M059J (cell line): ENCODE measurements around the gene PRAMEF11. TPM values are rescaled to one million over a fixed set of nuclear protein-coding genes. Genes with fewer than 3 reads are reported as not detected.
"Not testable (repeated sequence)": the region's sequence is repeated elsewhere in the genome, so short reads cannot be mapped to it uniquely, and the experiment has no call there.

Experiments used
- DNase-seq: peaks from one replicate; pipeline ENCODE4 v3.0.0-alpha.2; 2012; ENCODE audit warnings: low read depth
- total RNA-seq: library from RNA; depleted of rRNA; stranded (reverse); fragments of >200 nt; shearing (Covaris generic); gene quantifications from 2 replicates; pipeline ENCODE4 v1.2.3, GENCODE V29; 2014; rRNA removed

PRAMEF11 gene
- not detected in 2 replicates for total RNA-seq

GRCh38 chr1:12831310-12831709 lies at the start of gene PRAMEF11:
Gene PRAMEF11, minus strand, starts transcription at chr1:12831410. Its CDS starts 2,621 bp downstream, at chr1:12828789.
- not testable (repeated sequence) for DNase-seq

DNA sequence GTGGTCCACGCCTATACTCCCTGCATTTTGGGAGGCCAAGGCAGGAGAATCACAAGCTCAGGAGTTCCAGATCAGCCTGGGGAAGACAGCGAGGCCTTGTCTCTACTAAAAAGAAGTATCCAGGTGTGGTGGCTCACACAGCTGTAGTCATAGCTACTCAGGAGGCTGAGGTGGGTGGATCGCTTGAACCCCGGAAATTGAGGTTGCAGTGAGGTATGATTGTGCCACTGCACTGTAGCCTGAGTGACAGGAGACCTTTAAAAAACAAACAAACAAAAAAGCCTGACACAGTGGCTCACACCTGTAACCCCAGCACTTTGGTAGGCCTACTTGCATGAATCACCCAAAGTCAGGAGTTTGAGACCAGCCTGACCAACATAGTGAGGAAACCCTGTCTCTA lies 47.2 kb upstream of the PRAMEF11 start:
- DNase-seq, result not testable (repeated sequence)

- DNase-seq, result not testable (repeated sequence)
Observed at GRCh38 chr1:12863131-12863880, 32.1 kb upstream of the PRAMEF11 start.

DNA sequence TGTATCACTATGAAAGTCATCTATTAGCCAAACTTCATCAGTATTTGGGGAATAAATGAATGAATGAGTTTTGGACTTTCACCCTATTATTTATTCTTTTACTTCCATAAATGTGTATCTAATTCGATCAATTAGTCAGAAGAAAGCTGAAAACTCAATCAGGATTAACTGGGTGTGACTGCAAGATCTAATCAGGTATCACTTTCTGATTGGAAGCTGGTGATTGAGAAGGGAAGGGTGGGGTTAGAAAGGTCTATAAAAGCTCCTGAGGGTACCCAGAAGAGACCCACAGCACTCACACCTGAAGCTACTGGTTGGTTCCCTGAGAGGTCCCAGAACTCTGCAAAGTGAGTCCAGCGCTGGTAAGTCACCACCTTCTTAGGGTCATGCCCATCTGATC lies 25.6 kb upstream of the PRAMEF11 start, which contains the start of gene PRAMEF2:
PRAMEF2 (plus strand) TSS at position 301 of the 400 bp plus-strand sequence. CDS start 1,924 bp downstream, outside the sequence.
- DNase-seq, result not testable (repeated sequence)

GRCh38 chr1:12851779-12852178 lies 20.6 kb upstream of the PRAMEF11 start:
- peak; percentile 92 for DNase-seq

DNA sequence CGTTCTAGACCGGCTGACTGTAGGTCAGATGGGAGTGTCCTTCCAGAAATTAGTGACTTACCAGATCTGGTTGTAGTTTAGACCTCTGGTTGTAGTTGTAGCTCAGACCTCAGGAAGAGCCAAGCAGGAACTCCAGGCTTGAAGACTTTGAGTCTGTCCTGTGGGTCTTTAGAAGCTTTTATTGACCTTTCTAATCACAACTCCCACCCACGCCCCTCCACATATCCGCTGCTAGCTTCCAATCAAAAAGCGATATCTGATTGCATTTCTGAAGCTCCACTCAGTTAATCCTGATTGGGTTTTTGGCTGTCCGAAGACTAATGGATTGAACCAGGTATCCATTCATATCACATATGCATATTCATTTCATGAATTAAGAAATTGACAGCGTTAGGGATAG lies 17.4 kb upstream of the PRAMEF11 start, which contains the start of gene HNRNPCL1:
HNRNPCL1 (minus strand) TSS at position 101 of the 400 bp plus-strand sequence. CDS start 431 bp downstream, outside the sequence.
- DNase-seq, result not testable (repeated sequence)

GRCh38 chr1:12833251-12833650 lies 2.0 kb upstream of the PRAMEF11 start:
- not testable (repeated sequence) for DNase-seq

- not testable (repeated sequence) for DNase-seq
Observed at GRCh38 chr1:12819061-12819460, 12.1 kb downstream of the PRAMEF11 start.

- peak; percentile 78 for DNase-seq
Observed at GRCh38 chr1:12811409-12811784, 19.8 kb downstream of the PRAMEF11 start.

DNA sequence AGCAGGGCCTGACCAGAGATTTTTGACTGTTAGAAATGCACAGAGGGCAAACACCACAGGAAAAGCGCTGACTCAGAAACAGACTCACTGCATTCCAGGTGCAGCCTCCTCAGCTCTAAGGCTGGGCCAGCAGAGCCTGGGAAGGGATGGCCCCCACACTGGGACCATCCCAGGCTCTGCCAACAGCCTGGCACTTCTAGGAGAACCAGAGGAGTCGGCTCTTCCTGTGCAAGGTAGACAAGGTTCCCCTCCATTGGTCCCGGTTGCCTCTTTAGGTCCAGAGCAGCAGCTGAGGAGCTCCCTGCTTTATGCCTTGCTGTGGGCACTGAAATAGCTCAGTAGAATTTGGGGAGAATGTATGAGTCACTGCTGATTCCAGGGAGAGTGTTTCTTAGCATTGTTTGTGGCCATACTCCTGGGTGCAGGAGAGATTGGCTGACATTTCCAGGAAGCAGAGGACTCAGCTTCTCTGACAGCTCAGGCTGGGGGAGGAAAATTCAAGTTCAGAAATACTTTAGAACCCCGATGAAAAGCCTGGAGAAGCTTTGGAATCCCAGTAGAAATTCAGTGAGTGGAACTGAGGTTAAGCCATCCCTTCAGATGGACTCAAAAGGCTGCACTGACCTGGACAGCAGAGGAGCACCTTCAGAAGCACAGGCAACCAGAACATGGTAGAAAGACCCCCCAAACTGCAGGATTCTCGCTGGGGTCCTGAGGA lies 20.4 kb downstream of the PRAMEF11 start:
- peak; percentile 89 for DNase-seq

DNA sequence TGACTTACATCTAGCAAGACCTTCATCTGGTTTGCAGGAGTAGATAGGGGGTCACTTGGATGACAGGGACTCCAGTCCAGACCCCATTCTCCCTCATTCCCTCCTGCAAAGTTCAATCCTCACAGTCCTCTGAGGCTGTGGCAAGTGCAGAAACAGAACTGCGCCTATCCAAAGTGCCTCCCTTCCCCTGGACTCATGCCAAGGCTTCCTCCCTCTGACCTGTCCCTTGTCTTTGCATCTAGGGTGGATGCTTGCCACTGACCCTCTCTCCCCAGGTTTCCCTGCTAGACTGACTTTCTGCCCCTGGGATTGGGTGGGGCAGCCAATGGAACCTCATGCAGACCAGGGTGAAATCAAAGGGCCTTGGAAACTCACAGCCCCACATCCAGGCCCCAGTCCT lies 21.3 kb downstream of the PRAMEF11 start:
- no peak for DNase-seq

- no peak for DNase-seq
Observed at GRCh38 chr1:12799730-12800129, 31.5 kb downstream of the PRAMEF11 start.

- peak; percentile 61 for DNase-seq
Observed at GRCh38 chr1:12798911-12799310, 32.3 kb downstream of the PRAMEF11 start.

DNA sequence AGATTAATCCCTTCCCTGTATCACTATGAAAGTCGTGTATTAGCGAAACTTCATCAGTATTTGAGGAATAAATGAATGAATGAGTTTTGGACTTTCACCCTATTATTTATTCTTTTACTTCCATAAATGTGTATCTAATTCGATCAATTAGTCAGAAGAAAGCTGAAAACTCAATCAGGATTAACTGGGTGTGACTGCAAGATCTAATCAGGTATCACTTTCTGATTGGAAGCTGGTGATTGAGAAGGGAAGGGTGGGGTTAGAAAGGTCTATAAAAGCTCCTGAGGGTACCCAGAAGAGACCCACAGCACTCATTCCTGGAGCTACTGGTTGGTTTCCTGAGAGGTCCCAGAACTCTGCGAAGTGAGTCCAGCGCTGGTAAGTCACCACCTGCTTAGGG lies 40.1 kb downstream of the PRAMEF11 start, which contains the start of gene PRAMEF1:
PRAMEF1 (plus strand) TSS at position 301 of the 400 bp plus-strand sequence. CDS start 1,831 bp downstream, outside the sequence.
- DNase-seq, result not testable (repeated sequence)

GRCh38 chr1:12784729-12785128 lies 46.5 kb downstream of the PRAMEF11 start:
- peak; percentile 6 for DNase-seq

GRCh38 chr1:12783783-12784182 lies 47.4 kb downstream of the PRAMEF11 start:
- DNase-seq, result peak; percentile 33

DNA sequence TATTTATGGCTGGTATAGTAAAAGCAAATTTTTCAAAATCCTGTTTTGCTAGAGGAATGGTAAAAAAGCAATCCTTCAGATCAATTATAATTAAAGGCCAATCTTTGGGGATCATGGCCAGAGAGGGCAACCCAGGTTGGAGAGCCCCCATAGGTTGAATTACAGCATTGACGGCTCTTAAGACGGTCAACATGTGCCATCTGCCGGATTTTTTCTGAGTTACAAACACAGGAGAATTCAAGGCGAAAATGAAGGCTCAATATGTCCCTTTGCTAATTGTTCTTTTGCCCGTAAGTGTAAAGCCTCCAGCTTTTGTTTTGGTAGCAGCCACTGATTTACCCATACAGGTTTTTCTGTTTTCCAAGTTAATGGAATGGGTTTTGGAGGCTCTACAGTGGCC lies 49.7 kb downstream of the PRAMEF11 start:
- DNase-seq, result not testable (repeated sequence)

GRCh38 chr1:12778907-12779306 lies 52.3 kb downstream of the PRAMEF11 start:
- DNase-seq, result no peak

- DNase-seq, result no peak
Observed at GRCh38 chr1:12778061-12778460, 53.1 kb downstream of the PRAMEF11 start.

DNA sequence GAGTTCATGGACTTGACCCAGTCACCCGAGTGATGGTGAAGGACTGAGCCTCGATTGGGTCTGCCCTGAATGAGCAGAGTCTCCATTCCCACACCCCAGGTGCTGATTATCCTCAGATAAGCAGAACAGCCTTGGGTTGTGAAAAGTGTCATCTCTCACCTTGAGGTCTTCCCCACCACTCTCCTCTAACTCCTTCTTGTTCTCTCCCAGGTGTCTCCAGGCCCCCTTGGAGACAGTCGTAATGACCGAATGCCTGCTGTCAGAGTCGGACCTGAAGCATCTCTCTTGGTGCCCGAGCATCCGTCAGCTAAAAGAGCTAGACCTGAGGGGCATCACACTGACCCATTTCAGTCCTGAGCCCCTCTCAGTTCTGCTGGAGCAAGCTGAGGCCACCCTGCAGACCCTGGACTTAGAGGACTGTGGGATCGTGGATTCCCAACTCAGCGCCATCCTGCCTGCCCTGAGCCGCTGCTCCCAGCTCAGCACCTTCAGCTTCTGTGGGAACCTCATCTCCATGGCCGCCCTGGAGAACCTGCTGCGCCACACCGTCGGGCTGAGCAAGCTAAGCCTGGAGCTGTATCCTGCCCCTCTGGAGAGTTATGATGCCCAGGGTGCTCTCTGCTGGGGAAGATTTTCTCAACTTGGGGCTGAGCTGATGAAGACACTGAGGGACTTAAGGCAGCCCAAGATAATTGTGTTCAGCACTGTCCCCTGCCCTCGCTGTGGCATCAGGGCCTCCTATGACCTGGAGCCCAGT lies 54.2 kb downstream of the PRAMEF11 start:
- DNase-seq, result no peak

GRCh38 chr1:12775443-12775842 lies 55.8 kb downstream of the PRAMEF11 start:
- no peak for DNase-seq
